ENCODE data around the gene SRGAP1. TPM values are rescaled to one million over a fixed set of nuclear protein-coding genes. Genes with fewer than 3 reads are reported as not detected.

Gene SRGAP1
- polyA plus RNA-seq, 1 donor (not counting 4 experiments of a cell fraction or from before 2014, with no cell fraction given), result 4.5 TPM

GRCh38 chr12:63862187-63862968 is 17.9 kb downstream of the SRGAP1 start:
- Histone ChIP-seq H3K4me2 (ENCODE audit: control insufficient read depth, extremely low read depth, insufficient read depth, low read depth, low read length) (no peak overlapping the region), H2AFZ (ENCODE audit: control insufficient read depth, low read length) (no peak overlapping the region), H3K9me3 (ENCODE audit: control insufficient read depth, low read depth, low read length) (no peaks in the 10 kb centered on the region), H3K4me1 (ENCODE audit: control insufficient read depth, extremely low read depth, insufficient read depth, low read length) (peaks cover 2% of the 10 kb centered on the region), H3K79me2 (ENCODE audit: control insufficient read depth, insufficient read depth, low read length) (peaks cover 69% of the 10 kb centered on the region), H3K27me3 (ENCODE audit: control insufficient read depth, extremely low read depth, insufficient read depth, low read length) (no peaks in the 10 kb centered on the region), H3K9me1 (ENCODE audit: control insufficient read depth, extremely low read depth, insufficient read depth, low read length) (no peaks in the 10 kb centered on the region), H3K36me3 (ENCODE audit: control insufficient read depth in 2 of 2, extremely low read depth in 1 of 2, insufficient read depth in 2 of 2, low read length in 2 of 2) (no peaks in the 10 kb centered on the region), H4K20me1 (ENCODE audit: control insufficient read depth, extremely low read depth, insufficient read depth, low read length) (peaks cover 5% of the 10 kb centered on the region), H3K27ac (ENCODE audit: control insufficient read depth, insufficient read depth, low read length) (no peak overlapping the region), H3K4me3 (ENCODE audit: control insufficient read depth in 2 of 3, extremely low read depth in 1 of 3, insufficient read depth in 2 of 3, low read depth in 1 of 3, low read length in 3 of 3) (no peak overlapping the region), H3K9ac (ENCODE audit: control insufficient read depth, extremely low read depth, insufficient read depth, low read length) (no peak overlapping the region)
- dilution Hi-C loops (cut with MboI; ENCODE audit: extremely low pct_ligation_motif_present, low sequenced_read_pairs), result no loop called here
- FAIRE-seq (no peak), DNase-seq (ENCODE audit: low read depth, low spot score) (no peak)
- TF ChIP-seq EZH2 (IDR thresholded peaks at IDR 0.05; ENCODE audit: low read length), result no peak
- no peak for TF ChIP-seq CTCF (optimal IDR thresholded peaks at IDR 0.05 in 1 of 3, IDR thresholded peaks at IDR 0.05 in 1 of 3, conservative IDR thresholded peaks at IDR 0.05 in 1 of 3; ENCODE audit: extremely low read depth in 1 of 3, insufficient read depth in 2 of 3, low read length in 3 of 3)

GRCh38 chr12:63862969-63863230 is 18.4 kb downstream of the SRGAP1 start:
- Histone ChIP-seq H3K9me1 (ENCODE audit: control insufficient read depth, extremely low read depth, insufficient read depth, low read length) (no peaks in the 10 kb centered on the region), H3K9ac (ENCODE audit: control insufficient read depth, extremely low read depth, insufficient read depth, low read length) (no peak overlapping the region), H3K9me3 (ENCODE audit: control insufficient read depth, low read depth, low read length) (no peaks in the 10 kb centered on the region), H3K4me1 (ENCODE audit: control insufficient read depth, extremely low read depth, insufficient read depth, low read length) (peaks cover 2% of the 10 kb centered on the region), H3K27ac (ENCODE audit: control insufficient read depth, insufficient read depth, low read length) (no peak overlapping the region), H3K79me2 (ENCODE audit: control insufficient read depth, insufficient read depth, low read length) (peaks cover 68% of the 10 kb centered on the region), H2AFZ (ENCODE audit: control insufficient read depth, low read length) (no peak overlapping the region), H3K27me3 (ENCODE audit: control insufficient read depth, extremely low read depth, insufficient read depth, low read length) (no peaks in the 10 kb centered on the region), H4K20me1 (ENCODE audit: control insufficient read depth, extremely low read depth, insufficient read depth, low read length) (peaks cover 5% of the 10 kb centered on the region), H3K4me3 (ENCODE audit: control insufficient read depth in 2 of 3, extremely low read depth in 1 of 3, insufficient read depth in 2 of 3, low read depth in 1 of 3, low read length in 3 of 3) (no peak overlapping the region), H3K4me2 (ENCODE audit: control insufficient read depth, extremely low read depth, insufficient read depth, low read depth, low read length) (no peak overlapping the region), H3K36me3 (ENCODE audit: control insufficient read depth in 2 of 2, extremely low read depth in 1 of 2, insufficient read depth in 2 of 2, low read length in 2 of 2) (no peaks in the 10 kb centered on the region)
- FAIRE-seq, result no peak
- TF ChIP-seq EZH2 (IDR thresholded peaks at IDR 0.05; ENCODE audit: low read length) (no peak), CTCF (optimal IDR thresholded peaks at IDR 0.05 in 1 of 3, IDR thresholded peaks at IDR 0.05 in 1 of 3, conservative IDR thresholded peaks at IDR 0.05 in 1 of 3; ENCODE audit: extremely low read depth in 1 of 3, insufficient read depth in 2 of 3, low read length in 3 of 3) (no peak)
- dilution Hi-C loops (cut with MboI; ENCODE audit: extremely low pct_ligation_motif_present, low sequenced_read_pairs), result no loop called here
- DNase-seq (ENCODE audit: low read depth, low spot score), result no peak
